ENCODE measurements around the gene LINGO4.

The LINGO4 gene

GRCh38 chr1:151847867-151848596 lies 42.8 kb upstream of the LINGO4 start:
- DNase-seq (ENCODE audit: low read depth) = no peak
- no peak overlapping the region for H3K4me3 ChIP-seq (ENCODE audit: low read depth, low read length)
- no peak for TF ChIP-seq CTCF (IDR thresholded peaks at IDR 0.05; ENCODE audit: low read depth, low read length, missing control alignments)

GRCh38 chr1:151846686-151847237 lies 41.5 kb upstream of the LINGO4 start:
- DNase-seq (ENCODE audit: low read depth) = no peak
- no peak overlapping the region for H3K4me3 ChIP-seq (ENCODE audit: low read depth, low read length)
- no peak for TF ChIP-seq CTCF (IDR thresholded peaks at IDR 0.05; ENCODE audit: low read depth, low read length, missing control alignments)

- no peak for TF ChIP-seq CTCF (IDR thresholded peaks at IDR 0.05; ENCODE audit: low read depth, low read length, missing control alignments)
- no peak for DNase-seq (ENCODE audit: low read depth)
- H3K4me3 ChIP-seq (ENCODE audit: low read depth, low read length) = no peak overlapping the region
Observed at GRCh38 chr1:151846062-151846568, 40.9 kb upstream of the LINGO4 start.

- no peak for TF ChIP-seq CTCF (IDR thresholded peaks at IDR 0.05; ENCODE audit: low read depth, low read length, missing control alignments)
- DNase-seq (ENCODE audit: low read depth) = no peak
- H3K4me3 ChIP-seq (ENCODE audit: low read depth, low read length) = no peak overlapping the region
Observed at GRCh38 chr1:151843398-151843797, 38.2 kb upstream of the LINGO4 start.

GRCh38 chr1:151841141-151841540 lies 35.9 kb upstream of the LINGO4 start:
- no peak overlapping the region for H3K4me3 ChIP-seq (ENCODE audit: low read depth, low read length)
- no peak for DNase-seq (ENCODE audit: low read depth)
- TF ChIP-seq CTCF (IDR thresholded peaks at IDR 0.05; ENCODE audit: low read depth, low read length, missing control alignments) = no peak

- DNase-seq (ENCODE audit: low read depth) = no peak
- no peak for TF ChIP-seq CTCF (IDR thresholded peaks at IDR 0.05; ENCODE audit: low read depth, low read length, missing control alignments)
- H3K4me3 ChIP-seq (ENCODE audit: low read depth, low read length) = no peak overlapping the region
Observed at GRCh38 chr1:151840421-151840820, 35.2 kb upstream of the LINGO4 start.

All from GM12864 (cell line).